GM21367 (cell line): ENCODE data around the gene UBR1.
"Not testable (repeated sequence)": the region's sequence is repeated elsewhere in the genome, so short reads cannot be mapped to it uniquely, and the experiment has no call there.

Experiments used
- ATAC-seq: cut with Tn5 transposase; IDR thresholded peaks from one replicate; pipeline ENCODE4 v1.9.1; 2021; ENCODE audit not compliant: unreplicated experiment

Gene UBR1

GRCh38 chr15:43105778-43106485 is at the start of gene UBR1:
Gene UBR1, minus strand, starts transcription at chr15:43106038. Its CDS starts 16 bp downstream, at chr15:43106022.
- peak; percentile 67 for ATAC-seq

GRCh38 chr15:43153269-43153668 is 47.4 kb upstream of the UBR1 start:
- no peak for ATAC-seq

- ATAC-seq, result no peak
These were observed 45.9 kb upstream of the UBR1 start for GRCh38 chr15:43151688-43152087.

DNA sequence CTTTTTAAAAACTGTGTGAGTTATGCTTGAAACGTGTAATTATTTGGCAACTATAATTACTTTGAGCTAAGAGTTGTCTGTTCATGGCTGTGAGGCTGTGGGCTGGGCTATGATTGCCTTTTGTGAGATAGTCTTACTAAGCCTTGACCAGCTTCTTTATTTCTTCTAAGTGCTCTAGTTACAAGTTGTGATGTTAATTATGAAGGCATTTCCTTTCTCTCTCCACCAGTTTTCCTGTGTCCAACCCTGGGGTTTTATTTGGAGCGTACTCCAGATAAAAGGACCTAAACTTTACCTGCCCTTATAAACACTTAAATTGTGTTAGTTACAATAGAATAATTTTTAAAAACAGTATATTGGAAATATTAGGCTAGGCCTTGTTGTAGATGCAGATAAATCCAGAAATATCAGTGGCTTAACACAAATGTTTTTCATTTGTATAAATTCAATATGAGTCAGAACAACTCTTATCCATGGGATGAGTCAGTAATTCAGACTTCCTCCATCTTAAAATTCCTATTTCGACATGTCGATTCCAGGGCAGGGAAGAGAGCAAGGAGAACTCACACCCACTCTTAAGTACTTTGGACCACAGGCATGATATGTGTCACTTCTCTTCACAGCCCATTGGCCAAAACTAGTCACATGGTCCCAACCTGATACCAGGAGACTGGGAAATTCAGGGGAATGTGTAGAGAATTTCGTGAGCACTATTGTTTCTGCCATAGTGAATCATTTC is 44.5 kb upstream of the UBR1 start:
- no peak for ATAC-seq

- no peak for ATAC-seq
These were observed 40.3 kb upstream of the UBR1 start for GRCh38 chr15:43146184-43146583.

DNA sequence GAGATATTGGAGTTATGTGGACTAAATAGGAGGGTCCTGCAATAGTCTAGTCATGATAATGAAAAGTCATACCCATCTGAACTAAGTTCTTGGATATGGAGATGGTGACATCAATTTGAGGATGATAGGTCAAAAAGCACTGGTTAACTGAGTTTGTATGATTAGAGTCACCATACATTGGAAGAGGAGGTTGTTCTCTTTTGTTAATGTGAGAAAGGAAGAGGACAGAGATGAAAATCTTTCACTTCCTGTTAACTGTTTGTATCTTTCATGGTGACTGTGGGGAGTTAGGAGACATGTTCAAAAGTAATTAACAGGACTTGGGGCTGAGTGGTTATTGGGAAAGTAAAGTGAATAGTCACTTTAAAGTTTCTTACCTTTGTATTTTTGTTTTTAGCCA is 38.7 kb upstream of the UBR1 start:
- ATAC-seq, result no peak

DNA sequence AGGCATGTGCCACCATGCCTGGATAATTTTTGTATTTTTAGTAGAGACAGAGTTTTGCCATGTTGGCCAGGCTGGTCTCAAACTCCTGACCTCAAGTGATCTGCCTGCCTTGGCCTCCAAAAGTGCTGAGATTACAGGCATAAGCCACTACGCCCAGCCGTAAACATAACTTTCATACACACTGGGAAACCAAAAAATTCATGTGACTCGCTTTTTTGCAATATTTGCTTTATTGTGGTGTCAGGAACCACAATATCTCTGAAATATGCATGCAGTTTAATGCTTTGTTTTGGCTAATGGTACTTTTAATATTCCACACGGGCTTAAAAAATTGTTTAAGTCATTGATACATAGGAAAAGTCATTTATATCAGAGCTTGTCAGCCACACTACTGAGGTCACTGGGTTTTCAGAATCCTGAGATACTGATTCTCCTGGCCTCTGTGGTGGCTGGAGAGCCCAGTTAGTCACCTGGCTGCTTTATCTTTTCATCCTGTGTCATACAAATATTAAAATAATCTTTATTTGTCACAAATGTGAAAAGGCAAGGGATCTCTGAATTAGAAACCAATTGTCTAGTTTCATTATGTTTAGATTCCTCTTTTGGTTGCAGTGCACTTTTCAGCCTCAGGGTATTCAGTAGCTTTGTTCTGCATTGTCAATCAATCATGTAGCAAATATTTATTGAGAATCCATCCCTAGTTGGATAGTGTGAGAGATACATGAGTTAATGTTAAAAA is 37.5 kb upstream of the UBR1 start:
- no peak for ATAC-seq

DNA sequence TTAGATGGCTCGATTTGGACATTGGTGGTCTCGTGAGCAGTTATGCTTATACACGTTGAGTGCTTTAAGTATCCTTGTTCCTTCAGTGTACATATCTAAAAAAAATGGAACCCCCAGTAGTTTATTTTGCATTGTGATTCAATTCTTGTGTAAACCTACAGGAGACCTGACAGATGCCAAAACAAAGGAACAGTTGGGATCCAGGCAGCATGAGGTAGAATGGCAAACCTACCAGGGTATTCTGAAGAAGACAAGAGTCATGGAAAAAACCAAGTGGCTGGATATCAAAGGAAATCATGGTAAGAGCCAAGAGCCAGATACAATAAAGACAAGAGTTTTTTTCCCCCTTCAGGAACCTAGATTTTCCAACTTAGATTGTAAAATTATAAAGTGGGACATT is 29.5 kb upstream of the UBR1 start:
- ATAC-seq, result no peak

- ATAC-seq, result no peak
These were observed 28.4 kb upstream of the UBR1 start for GRCh38 chr15:43134157-43134635.

GRCh38 chr15:43133430-43134156 is 27.8 kb upstream of the UBR1 start, which contains the start of gene TMEM62:
Gene TMEM62, plus strand, starts transcription at chr15:43133586. Its CDS starts 217 bp downstream, at chr15:43133803.
- ATAC-seq, result peak; percentile 86

GRCh38 chr15:43132830-43133429 is 27.1 kb upstream of the UBR1 start:
- ATAC-seq, result peak; percentile 3

GRCh38 chr15:43128980-43129335 is 23.1 kb upstream of the UBR1 start:
- no peak for ATAC-seq

DNA sequence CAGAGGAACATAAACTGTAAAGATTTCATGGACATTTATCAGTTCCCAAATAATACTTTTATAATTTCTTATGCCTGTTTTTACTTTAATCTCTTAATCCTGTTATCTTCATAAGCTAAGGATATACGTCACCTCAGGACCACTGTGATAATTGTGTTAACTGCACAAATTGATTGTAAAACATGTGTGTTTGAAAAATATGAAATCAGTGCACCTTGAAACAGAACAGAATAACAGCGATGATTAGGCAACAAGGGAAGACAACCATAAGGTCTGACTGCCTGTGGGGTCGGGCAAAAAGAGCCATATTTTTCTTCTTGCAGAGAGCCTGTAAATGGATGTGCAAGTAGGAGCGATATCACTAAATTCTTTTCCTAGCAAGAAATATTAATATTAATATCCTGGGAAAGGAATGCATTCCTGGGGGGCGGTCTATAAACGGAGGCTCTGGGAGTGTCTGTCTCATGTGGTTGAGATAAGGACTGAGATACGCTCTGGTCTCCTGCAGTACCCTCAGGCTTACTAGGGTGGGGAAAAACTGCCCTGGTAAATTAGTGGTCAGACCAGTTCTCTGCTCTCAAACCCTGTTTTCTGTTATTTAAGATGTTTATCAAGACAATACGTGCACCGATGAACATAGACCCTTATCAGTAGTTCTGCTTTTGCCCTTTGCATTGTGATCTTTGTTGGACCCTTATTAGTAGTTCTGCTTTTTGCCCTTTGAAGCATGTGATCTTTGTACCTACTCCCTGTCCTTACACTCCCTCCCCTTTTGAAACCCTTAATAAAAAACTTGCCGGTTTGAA is 22.5 kb upstream of the UBR1 start:
- ATAC-seq, result not testable (repeated sequence)

DNA sequence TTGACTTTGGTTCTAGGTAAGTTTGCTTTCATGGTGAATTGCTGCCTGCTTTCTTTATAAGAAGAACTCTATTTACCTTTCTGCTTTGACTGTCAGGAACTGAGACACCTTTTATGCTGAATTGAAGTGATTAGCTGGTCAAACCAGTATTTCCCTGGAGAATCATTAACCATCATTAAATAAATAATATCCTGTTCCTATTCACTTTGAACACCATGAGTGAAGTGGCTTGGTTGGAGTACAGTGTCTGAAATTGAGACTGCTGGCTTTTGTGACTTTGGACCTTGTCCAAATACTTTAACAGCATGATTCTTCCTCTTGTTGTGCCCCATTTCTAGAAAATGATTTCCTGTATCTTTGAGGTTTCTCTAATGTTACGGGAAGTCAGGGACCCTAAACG is 21.9 kb upstream of the UBR1 start:
- ATAC-seq, result no peak

DNA sequence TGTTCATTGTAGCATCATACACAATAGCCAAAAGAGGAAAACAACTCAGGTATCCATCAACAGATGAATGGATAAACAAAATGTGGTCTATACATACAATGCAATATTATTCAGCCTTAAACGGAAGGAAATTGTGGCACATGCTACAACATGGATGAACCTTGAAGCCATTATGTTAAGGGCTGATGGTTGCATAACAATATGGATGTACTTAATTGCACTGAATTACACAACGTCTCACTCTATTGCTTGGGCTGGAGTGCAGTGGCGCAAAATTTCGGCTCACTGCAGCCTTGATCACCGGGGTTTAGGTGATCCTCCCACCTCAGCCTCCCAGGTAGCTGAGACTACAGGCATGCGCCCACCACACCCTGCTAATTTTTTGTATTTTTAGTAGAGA is 20.5 kb upstream of the UBR1 start:
- no peak for ATAC-seq

DNA sequence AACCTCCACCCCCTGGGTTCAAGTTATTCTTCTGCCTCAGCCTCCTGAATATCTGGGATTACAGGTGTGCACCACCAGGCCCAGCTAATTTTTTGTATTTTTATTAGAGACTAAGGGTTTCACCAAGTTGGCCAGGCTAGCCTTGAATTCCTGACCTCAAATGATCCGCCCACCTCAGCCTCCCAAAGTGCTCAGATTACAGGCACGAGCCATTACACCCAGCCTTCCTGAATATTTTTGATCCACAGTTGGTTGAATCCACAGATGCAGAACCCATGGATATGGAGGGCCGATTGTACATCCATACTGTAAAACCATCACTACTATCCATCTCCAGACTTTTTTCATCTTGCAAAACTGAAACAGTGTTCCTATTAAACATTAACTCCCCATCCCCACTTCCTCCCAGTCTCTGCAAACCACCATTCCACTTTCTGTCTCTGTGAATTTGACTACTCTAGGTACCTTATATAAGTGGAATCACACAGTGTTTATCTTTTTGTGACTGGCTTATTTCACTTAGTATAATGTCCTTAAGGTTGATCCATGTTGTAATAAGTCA is 19.3 kb upstream of the UBR1 start:
- no peak for ATAC-seq

DNA sequence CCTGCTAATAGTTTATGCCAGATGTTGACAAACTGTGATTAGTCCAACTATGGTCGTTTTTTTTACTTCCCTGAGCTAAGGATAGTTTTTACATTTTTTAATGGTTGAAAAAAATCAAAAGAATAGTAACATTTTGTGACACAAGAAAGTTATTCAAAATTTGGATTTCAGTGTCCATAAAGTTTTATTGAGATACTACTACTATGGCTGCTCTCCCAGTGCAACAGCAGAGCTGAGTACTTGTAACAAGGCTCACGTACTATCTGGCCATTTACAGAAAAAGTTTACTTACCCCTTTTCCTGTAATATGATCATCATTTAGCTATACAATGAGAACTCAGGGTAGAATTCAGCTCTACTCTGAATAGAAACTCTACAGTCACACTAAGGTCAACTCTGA is 16.0 kb upstream of the UBR1 start:
- ATAC-seq, result no peak

DNA sequence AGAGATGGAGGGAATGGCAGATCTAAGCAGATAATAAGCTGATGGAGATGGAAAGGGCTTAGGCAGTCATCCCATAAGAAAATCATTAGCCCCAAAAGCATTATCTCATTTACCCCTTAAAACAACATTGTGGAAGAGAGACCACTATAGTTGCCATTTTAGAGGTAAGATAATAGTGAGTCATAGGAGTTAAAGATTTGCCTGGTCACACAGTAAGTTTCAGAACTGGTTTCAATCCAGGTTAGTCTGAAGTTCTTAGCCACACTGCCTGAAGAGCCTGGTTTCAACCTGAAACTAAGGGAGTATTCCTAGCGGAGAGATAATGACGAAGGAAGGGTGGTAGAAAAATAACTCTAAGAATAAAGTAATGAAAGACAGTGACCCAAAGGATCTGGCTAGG is 13.0 kb upstream of the UBR1 start:
- no peak for ATAC-seq

- ATAC-seq, result no peak
These were observed 12.4 kb upstream of the UBR1 start for GRCh38 chr15:43118286-43118685.

DNA sequence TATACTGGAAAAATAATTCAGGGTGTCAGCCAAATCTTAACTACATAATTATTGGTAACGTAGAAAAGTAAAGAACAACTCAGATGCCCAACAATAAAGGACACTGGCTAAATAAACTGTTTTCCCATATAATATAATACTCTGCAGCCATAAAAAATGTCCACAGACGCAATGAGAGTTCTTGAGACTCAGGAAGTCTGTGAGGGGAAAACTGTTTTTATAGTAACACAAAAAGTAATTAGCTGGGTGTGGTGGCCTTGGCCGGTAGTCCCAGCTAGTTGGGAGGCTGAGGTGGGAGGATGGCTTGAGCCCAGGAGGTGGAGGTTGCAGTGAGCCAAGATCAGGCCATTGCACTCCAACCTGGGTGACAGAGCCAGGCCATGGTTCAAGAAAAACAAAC is 5.5 kb upstream of the UBR1 start:
- no peak for ATAC-seq
